Renal pelvis (tissue), 12 donors: ENCODE data around the gene WDR64. TPM values are rescaled to one million over a fixed set of nuclear protein-coding genes. Genes with fewer than 3 reads are reported as not detected.

Experiments used
- DNase-seq: peaks from one replicate; pipeline ENCODE4 v3.0.0-alpha.2; 2013
- long read RNA-seq, 16 experiments: transcript quantifications; one replicate each; lab custom pipeline, GENCODE V29; 2026
- polyA plus RNA-seq, 3 donors: library from polyadenylated mRNA; unstranded; fragments of 120-200 nt; gene quantifications; one replicate each; pipeline ENCODE4 v1.2.1, GENCODE V29; 2013; ENCODE audit not compliant: insufficient read length in 3 of 3

WDR64 gene
- polyA plus RNA-seq, result under 1 TPM; 0.31 to 0.94 (median 0.56) TPM
- long read RNA-seq, donor 1, result 0 reads
- long read RNA-seq, donor 2, result 0 reads
- long read RNA-seq, donor 3, result 0 reads
- long read RNA-seq, donor 4, result 0 reads
- long read RNA-seq, donor 5, result 0 reads
- long read RNA-seq, donor 6, result 0 reads
- long read RNA-seq, donor 7, result 0 reads
- long read RNA-seq, donor 8, result 0 reads
- long read RNA-seq, donor 9, result 0 reads
- long read RNA-seq, donor 10, result 0 reads
- long read RNA-seq, donor 11, result 0 reads
- long read RNA-seq, donor 12, result 0 reads
- long read RNA-seq, donor 13, result 0 reads
- long read RNA-seq, donor 14, result 0 reads
- long read RNA-seq, donor 15, result 0 reads
- long read RNA-seq, donor 16, result 0 reads

DNA sequence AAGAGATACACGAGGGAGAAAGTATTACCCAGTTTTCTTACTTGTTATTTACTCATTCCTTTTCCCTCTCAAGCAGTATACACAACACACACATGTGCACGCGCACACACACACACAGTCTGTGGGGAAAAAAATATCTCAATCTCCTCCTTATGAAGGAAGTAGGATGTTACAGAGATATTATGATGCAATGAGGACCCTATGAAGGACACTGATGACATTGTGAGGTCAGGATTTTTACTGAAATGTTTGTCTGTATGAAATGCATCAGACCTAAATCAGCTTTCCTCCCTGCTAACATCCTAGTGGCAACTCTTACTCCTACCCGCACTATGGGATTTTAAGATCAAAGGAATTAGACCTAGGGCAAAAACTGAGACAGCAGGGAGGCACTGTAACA, at the start of gene WDR64:
Gene WDR64 (plus strand): TSS at position 270 of the 400 bp plus-strand sequence. CDS start 204 bp downstream, outside the sequence.
- no peak for DNase-seq

DNA sequence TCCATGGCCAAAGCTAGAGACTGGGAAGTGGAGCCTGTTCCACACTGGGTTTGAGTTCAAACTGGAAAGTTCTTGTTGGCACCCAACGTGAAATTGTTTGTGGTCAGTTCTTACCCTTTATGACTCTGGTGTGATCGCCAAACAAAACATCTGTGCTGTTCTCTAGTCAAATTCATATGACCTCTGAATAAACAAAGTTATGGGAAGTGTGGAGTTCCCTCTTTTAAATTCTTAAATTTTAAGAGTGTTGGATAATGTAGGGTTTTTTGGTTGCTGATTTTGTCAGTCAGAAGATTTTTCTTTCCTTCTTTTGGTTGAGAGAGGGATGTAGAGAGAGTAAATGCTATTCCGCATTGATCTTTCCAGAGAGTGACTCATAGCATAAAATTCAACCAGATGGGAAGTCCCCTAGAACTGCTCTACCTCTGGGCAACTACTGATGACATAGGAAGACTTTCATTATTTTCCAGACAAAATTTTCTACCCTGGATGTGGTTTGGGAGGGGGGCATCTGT, 48.3 kb upstream of the WDR64 start:
- no peak for DNase-seq

DNA sequence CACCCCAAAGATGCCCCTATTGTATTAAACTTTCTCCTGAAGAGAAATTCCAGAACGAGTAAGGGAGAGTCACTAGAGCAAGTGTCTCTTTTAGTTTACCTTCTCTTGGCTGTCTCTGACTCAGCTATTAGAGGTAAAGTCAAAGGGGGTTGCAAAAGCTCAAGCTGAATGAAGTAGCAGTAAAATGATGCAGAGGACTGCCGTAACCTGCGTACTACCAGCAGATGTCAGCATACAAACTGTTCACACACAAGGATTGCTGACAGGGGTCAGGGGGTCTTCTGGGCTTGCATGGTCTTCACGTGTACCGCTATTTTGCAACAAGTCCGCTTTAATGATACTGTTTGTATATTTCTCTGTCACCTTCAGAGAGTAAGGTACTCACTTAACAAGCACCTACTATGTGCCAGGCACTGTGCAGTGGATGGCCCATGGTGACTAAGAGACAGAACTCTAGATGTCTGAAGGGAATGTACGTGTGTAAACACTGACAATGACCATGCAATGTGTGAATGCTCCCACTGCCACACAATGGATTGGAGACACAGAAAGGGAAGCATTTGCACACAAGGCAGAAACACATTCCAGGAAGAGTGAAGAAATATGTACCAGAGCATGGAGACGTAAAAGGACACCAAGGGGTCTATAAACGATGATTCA, 46.8 kb upstream of the WDR64 start:
- DNase-seq, result no peak

DNA sequence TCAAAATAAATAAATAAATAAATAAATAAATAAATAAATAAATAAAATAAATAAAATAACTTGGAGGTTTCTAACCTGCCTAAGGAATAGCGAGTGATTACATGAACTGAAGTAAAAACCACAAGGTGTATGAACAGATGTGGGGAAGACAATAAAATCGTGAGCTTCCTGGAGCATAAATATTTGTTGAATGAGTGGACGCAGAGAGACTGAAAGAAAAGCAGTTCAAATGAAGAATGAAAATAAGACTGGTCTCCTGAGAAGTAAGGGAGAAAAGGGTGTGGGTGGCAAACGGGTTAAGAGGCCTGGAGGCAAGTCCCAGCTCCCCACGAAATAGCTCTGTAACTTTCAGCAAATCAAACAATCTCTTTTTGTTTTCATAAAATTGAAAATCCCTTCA, 45.5 kb upstream of the WDR64 start:
- no peak for DNase-seq

DNA sequence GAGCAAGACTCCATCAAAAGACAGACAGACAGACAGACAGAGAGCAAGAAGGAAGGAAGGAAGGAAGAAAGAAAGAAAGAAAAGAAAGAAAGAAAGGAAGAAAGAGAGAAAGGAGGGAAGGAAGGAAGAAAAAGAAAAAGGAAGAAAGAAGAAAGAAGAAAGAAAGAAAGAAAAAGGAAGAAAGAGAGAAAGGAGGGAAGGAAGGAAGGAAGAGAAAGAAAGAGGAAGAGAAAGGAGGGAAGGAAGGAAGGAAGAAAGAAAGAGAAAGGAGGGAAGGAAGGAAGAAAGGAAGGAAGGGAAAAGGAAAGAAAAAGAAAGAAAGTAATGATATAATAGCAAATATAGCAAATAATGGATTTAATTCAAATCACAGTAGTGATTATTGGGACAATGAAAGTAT, 44.6 kb upstream of the WDR64 start:
- DNase-seq, result no peak

- DNase-seq, result no peak
These were observed 43.6 kb upstream of the WDR64 start for GRCh38 chr1:241608379-241609033.

GRCh38 chr1:241610056-241610815, 41.8 kb upstream of the WDR64 start:
- DNase-seq, result no peak

DNA sequence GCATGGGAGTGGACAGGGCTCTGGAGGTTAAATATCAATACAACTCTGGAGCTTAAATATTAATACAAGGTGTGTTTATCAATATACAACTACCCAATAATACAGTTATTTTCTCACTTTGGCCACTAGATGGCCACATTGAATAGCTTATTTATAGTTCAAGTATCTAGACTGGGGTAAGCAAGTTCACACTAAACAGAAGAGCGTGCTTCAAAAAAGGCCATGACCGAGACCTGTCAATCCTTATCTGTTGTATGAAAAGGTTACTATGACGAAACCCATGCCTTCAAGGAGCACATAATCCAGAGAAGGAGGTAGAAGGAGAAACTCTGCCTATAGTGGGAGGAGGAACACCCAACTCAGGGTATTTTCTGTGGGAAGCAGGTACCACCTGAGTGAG, 41.0 kb upstream of the WDR64 start:
- peak; percentile 52 for DNase-seq

DNA sequence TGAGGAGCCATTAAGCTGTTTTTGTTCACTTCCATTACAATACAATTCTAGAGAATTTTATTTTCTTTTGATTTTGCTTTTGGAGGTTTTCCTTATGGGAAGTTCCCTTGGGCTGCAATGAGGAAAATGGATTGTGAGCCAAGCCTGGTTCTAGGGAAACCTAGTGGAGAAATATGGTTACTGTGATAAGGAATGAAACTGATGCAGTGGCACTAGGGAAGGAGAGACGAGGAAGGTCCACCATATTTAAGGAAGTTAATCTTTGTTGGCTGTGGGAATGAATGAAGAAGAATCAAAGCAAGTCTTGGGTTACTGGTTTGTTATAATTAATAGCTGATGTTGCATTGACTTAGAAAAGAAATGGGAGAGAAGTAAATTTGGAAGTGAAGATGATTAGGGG, 40.3 kb upstream of the WDR64 start:
- DNase-seq, result no peak

DNA sequence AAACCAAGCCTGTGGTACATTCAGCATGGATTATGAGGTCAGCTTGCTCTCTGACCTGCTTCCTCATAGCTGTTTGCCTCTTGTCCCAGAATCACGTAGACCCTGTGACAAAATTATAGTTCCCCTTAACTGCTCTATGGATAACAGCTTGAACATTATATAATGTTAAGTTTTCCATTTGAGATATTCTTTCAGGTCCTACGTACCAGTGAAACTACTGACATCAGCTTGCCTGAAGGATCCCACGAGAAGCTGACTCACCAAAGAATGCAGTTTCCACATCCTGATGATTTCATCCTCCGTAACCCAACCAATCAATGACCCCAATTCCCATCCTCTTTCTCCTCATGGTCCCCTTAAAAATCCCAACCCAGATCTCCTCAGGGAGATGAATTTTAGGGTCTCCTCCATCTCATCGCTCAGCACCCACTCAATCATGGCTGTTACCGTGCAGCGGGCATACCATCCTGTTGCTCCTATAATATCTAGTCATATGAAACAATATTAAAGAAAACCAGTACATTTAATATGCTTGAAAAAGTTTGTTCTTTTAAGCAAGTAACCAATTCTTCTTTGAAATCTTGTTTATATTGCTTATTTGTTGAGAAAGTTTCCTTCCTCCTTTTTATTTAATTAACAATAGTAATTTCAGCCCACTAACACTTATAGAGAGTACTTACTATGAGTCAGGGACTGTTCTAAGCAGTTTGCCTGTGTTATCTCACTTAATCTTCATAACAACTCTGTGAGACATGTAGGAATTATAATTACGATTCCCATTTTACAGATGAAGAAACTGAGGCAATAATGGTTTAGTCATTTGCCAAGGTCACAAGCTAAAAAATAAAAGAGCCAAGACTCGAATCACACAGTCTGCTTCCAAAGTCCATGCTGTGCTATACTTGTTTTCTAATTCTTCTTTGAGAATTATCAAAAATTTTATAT, 39.3 kb upstream of the WDR64 start:
- no peak for DNase-seq

- no peak for DNase-seq
These were observed 37.9 kb upstream of the WDR64 start for GRCh38 chr1:241614144-241614543.

DNA sequence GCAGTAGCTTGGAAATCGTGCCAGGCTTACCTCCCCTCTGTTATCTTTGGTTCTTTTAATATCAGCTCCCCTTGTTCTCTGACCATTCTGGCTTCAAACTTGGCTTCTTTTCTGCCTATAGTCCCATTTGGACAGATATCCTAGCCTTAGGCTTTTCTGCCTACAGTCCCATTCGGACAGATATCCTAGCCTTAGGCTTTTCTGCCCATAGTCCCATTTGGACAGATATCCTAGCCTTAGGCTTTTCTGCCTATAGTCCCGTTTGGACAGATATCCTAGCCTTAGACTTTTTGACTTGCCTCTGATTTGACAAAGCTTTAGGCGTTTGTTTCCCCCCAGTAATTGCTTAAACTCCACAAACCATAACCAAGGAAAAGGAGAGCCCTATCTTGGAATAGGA, 37.5 kb upstream of the WDR64 start:
- no peak for DNase-seq

DNA sequence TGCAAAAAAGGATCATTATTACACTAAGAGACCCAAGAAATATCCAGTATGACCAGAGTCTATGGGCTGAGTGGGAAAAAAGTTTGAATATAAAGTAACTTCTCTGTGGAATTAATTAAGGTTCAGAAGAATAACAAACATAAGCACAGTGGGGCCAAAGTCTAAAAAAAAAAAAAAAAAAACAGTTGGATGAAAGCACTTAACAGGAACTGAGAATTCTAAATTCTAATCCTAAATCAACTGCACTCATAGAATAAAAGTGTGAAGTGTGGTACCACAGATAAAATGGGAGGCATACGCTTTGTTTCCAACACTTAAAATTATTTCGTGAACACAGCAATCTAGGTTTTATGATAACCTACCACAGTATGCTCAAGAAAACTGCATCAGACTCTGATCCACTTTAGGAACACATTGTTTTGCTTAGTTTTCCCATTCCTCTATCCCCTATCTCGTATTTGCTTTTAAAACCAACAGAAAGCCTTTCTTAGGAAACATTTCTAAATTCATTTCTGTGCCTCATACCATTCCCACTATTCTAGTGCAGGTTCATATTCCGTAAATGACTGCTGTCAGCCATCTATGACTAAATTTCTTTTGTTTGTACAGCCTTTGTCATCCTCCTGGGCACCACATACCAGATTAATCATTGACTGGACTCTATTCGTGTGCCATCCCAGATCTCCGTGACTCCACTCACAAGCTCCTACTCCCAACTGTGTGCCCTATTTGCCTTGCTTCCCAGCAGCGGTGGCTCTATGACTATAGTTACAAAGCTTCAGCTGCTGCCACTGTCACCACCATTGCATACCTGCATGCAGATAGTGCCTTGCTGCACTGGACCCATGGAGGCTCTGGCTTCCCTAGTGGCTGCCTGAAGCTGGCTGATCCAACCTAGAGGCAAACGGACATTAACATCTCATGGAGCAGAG, 36.8 kb upstream of the WDR64 start:
- DNase-seq, result no peak

- no peak for DNase-seq
These were observed 34.7 kb upstream of the WDR64 start for GRCh38 chr1:241617426-241617825.

DNA sequence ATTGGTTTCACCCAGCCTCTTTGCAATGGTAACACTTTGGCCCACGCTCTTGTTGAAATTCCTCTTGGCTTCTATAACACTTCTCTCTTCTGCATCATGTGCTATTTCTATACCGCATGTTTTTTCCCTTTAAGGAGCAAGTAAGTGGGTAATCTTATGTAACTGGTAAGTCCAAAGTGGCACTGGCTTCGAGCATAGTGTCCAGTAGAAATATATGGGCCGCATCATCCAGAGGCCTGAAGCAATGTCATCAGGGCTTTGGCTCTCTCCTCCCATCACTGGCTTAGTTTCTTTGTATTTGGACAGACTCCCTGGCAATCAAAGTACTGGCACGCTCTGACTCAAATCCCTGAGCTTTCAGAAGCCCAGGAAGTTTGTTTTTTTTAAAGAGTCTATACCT, 29.4 kb upstream of the WDR64 start:
- no peak for DNase-seq

- no peak for DNase-seq
These were observed 27.1 kb upstream of the WDR64 start for GRCh38 chr1:241624935-241625334.

- no peak for DNase-seq
These were observed 24.4 kb upstream of the WDR64 start for GRCh38 chr1:241627453-241628259.

- no peak for DNase-seq
These were observed 22.1 kb upstream of the WDR64 start for GRCh38 chr1:241630005-241630404.

GRCh38 chr1:241630476-241630875, 21.6 kb upstream of the WDR64 start:
- no peak for DNase-seq
